NCI-H2227 (cell line): ENCODE data around the gene VPS35.
A peak's percentile ranks its signal among the peaks of the same experiment; 100 is the strongest.

ENCODE experiments used
- DNase-seq: peaks from one replicate; lab custom pipeline; 2025; ENCODE audit not compliant: unreplicated experiment; lab: John Stamatoyannopoulos, UW

Gene VPS35

DNA sequence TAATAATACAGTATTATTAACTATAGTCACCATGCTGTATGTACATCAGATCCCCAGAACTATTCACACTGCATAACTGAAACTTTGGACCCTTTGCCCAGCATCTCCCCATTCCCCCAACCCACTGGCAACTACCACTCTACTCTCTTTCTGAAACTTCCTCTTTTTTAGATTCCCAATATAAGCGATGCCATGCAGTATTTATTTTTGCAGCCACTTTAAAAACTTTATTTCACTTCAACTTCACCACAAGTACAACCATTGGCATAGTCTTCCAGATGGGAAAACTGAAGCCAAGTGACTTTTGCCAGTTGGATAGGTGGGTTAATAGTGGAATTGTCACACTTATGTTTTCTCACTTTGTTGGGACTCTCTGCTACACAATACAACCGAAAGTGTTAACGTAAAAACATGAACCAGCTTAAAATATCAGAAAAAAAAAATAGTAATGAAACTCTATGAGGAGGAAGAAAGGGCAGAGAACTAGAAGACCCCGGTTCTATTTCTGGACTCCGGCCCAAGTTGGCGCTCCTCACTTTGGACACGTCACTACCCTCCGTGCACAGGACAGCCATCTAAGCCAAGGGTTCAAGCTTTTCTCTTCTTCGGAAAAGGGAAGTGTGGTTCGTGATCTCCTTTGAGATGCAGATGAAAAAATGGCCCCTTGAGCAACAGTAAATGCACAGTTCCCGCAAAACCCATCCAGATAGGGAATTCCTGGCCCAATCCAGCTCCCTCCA lies 68.5 kb downstream of the VPS35 start:
- no peak for DNase-seq

DNA sequence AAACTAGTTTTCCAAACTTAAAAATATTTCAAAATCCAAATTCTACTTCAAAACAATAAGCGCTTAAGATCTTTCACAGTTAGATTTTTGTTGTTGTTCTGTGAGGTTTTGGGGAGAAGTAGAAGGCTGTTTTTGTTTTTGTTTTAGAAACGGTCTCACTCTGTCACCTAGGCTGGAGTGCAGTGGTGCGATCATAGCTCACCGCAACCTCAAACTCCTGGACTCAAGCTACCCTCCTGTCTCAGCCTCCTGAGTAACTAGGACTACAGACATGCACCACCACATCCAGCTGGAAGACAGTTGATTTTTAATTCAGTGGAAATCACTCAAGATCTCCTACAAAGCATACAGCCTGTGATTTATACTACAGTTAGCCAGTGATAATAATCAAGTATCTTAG lies 70.5 kb downstream of the VPS35 start:
- no peak for DNase-seq

DNA sequence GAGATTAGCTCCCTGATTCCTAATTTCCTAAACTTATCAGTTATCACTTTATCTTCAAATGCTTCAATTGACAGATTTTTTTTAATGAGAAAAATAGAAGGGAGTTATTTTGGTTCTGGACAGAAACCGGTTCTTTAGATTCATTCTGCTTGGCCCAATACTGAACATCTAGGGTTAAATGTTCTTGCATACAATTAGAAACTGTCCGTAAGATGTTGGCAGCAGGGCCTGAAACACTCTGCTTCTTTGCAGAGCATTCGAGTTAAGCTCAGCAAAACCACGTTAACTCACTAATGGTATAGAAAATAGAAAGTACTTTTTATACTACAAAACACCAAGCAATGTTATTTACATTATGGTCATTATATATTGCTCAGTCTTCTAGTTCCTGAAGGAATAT lies 75.0 kb downstream of the VPS35 start:
- DNase-seq: no peak

DNA sequence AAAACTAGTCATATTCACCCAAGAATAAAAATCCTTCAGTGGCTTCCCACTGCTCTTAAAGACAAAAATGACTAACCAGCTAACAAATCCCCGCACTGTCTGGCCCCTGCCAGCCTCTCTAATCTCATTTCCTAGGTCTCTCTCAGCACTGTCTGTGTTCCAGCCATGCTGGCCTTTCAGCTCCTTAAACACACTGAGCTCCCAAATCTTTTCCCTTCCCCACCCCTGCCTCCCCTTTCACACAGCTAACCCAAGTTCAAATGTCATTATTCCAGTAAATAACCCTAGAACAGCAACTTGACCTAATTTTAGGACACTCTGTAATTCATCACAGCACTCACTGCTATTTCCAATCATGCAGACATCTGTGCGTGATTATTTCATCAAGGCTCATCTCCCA lies 75.6 kb downstream of the VPS35 start:
- DNase-seq: no peak

DNA sequence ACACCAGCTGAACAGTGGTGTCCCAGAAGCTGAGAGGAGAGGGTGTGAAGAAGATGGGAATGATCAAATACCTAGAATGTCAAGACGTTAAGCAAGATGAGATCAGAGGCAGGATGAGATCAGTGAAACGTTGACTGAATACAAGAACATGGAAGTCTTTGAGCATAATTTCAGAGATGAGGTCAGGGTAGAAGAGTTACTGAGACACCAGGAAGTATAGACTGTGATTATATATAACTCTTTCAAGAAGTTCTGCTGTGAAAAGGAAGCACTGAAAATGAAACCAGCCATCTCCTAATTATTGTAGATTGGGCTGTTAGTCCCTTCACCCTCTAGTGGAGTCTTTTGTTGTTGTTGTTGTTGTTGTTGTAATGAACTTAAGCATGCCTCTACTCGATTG lies 76.9 kb downstream of the VPS35 start:
- no peak for DNase-seq

DNA sequence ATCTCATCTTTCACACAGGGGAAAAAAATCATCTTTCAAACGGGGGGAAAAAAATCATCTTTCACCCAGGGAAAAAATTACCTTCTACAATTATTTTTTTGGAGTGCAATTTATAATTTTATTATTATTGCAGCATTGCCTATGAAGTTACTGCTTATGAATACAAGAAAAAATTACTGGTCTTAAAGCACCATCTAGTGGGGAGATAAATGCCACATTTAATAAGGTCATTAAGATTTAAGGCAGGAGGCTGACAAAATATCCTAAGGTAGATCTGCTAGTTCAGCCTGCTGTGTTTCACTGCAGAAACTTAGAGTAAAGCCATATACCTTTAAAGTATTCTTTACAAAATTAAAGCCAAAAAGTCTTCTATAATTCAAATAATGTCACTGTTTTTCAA lies 81.4 kb downstream of the VPS35 start:
- peak; percentile 32 for DNase-seq

DNA sequence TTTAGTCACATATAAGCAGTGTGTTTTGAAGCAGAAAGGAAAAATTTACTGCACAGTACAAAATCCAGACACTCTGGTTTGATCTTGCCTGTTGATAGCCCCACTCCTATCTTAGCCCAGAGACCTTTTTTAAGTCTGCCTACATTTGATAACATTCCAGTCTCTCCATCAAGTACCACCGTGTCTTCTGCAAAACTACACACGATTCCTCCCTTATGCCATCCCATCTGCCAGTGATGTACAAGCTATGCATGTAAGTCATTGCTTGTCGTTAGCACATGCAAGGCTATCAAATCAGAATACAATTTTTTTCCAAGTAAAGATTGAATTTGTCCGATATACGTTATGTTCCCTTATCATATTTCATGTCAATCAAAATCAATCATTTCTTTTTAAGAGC lies 82.7 kb downstream of the VPS35 start:
- DNase-seq: no peak
